Endothelial cell (in vitro differentiated cells): Measurements from ENCODE around the gene CD320. TPM values are rescaled to one million over a fixed set of nuclear protein-coding genes. Genes with fewer than 3 reads are reported as not detected.

Source experiments
- DNase-seq: peaks from one replicate; pipeline ENCODE4 v3.0.0; 2021; ENCODE audit warnings: low spot score
- H3K27ac Mint-ChIP-seq: one replicate; pipeline ENCODE4 v1.8.0; 2021; ENCODE audit warnings: mixed read lengths, inconsistent platforms; ENCODE audit not compliant: unreplicated experiment
- H3K27me3 Mint-ChIP-seq: one replicate; pipeline ENCODE4 v1.8.0; 2021; ENCODE audit warnings: mild to moderate bottlenecking, moderate library complexity, mixed read lengths, inconsistent platforms; ENCODE audit not compliant: unreplicated experiment
- H3K36me3 Mint-ChIP-seq: one replicate; pipeline ENCODE4 v1.8.0; 2021; ENCODE audit warnings: mild to moderate bottlenecking, low read depth, mixed read lengths, inconsistent platforms; ENCODE audit not compliant: unreplicated experiment
- H3K4me1 Mint-ChIP-seq: one replicate; pipeline ENCODE4 v1.8.0; 2021; ENCODE audit warnings: mild to moderate bottlenecking, mixed read lengths, inconsistent platforms; ENCODE audit not compliant: unreplicated experiment
- H3K4me3 Mint-ChIP-seq: one replicate; pipeline ENCODE4 v1.8.0; 2021; ENCODE audit warnings: mild to moderate bottlenecking, mixed read lengths, inconsistent platforms; ENCODE audit not compliant: unreplicated experiment
- H3K9me3 Mint-ChIP-seq: one replicate; pipeline ENCODE4 v1.8.0; 2021; ENCODE audit warnings: mixed read lengths, inconsistent platforms; ENCODE audit not compliant: unreplicated experiment
- CTCF ChIP-seq: fragments of 200-600 bp; sonication (generic); IDR thresholded peaks from one replicate; pipeline ENCODE4 v1.5.0; 2021; ENCODE audit warnings: antibody characterized with exemption; ENCODE audit not compliant: unreplicated experiment
- total RNA-seq: library from RNA; stranded (reverse); fragmentation: NEBNext Ultra II Directional; extraction: Animal tissue kit (Norgen Biotek cat#: 25700); gene quantifications from one replicate; pipeline ENCODE4 v1.2.1, GENCODE V29; 2021; ENCODE audit not compliant: unreplicated experiment

Gene CD320
- total RNA-seq, 1 donor from 2014 or later: 111 TPM

- no peak for DNase-seq
- peaks cover 31% of the 10 kb centered on the region for H3K4me1 Mint-ChIP-seq
- peak overlapping the region; percentile 36 for H3K27ac Mint-ChIP-seq
- H3K9me3 Mint-ChIP-seq: no peaks in the 10 kb centered on the region
- peak overlapping the region; percentile 100 for H3K4me3 Mint-ChIP-seq
- TF ChIP-seq CTCF: no peak
- H3K27me3 Mint-ChIP-seq: peaks cover 19% of the 10 kb centered on the region
- H3K36me3 Mint-ChIP-seq: peaks cover 17% of the 10 kb centered on the region
Measured at GRCh38 chr19:8322638-8322997, 14.5 kb upstream of the CD320 start.

DNA sequence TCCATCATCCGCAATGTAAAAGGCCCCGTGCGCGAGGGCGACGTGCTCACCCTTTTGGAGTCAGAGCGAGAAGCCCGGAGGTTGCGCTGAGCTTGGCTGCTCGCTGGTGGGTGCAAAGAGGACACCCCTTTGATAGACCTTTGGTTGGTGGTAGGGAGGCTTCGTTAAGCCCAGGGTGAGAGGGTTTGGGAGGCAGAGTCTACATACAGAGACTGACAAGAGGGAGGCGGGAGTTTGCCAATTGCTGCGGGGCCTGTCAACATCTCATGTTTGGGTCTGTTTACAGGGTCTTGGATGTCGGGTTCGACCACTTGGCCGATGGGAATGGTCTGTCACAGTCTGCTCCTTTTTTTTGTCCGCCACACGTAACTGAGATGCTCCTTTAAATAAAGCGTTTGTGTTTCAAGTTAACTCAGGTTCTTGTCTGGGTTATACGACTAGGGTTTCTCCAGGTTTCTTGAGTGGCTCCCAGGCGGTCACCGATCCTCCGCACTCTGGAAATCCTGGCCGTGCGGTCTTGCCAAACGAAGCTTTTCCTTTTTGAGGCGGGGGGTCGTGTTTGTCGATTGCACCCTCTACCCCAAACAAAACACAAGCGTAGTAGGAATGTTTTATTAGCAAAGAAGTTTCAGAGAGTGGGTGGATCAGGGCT is 14.0 kb upstream of the CD320 start:
- peak overlapping the region; percentile 100 for H3K4me3 Mint-ChIP-seq
- H3K36me3 Mint-ChIP-seq: peaks cover 16% of the 10 kb centered on the region
- H3K9me3 Mint-ChIP-seq: no peaks in the 10 kb centered on the region
- DNase-seq: no peak
- H3K27me3 Mint-ChIP-seq: peaks cover 19% of the 10 kb centered on the region
- no peak for TF ChIP-seq CTCF
- peak overlapping the region; percentile 100 for H3K27ac Mint-ChIP-seq
- peaks cover 36% of the 10 kb centered on the region for H3K4me1 Mint-ChIP-seq

DNA sequence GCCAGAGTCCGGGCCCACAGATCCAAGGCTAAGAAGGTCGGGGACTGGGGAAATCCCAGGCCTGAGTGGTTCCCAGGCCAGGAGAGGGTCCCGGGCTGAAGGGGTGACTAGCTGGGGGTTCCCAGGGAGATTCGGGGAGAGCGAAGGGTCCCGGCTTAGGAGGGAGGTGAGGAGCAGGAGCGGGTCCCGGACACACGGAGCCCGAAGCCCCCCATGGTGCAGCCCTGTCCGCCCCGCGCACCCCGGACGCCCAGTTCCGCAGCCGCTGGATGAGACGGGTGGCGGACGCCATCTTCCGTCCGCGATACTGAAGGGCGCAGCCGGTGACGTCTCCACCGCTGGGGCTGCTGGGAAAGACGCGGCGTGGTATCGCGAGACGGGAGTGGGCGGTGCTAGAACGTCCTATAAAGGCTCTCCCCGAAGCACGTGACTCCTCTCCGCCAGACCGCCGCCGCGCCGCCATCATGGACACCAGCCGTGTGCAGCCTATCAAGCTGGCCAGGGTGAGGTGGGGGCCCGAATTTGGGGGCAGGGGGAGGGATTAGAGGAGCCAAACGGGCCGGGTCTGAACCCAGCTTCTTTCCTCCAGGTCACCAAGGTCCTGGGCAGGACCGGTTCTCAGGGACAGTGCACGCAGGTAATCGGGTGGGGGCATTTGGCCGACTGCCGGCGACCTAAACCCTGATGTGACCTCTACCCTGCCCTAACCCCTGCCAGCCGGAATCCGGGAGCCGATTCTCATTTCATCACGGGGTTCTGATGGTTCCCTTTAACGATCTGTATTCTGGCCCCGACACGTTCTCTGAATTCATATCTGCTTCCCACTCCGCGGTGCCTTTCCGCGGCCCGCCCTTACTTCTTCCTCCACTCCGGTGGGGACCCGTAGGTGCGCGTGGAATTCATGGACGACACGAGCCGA is 13.2 kb upstream of the CD320 start, which contains the start of the genes NDUFA7 and RPS28:
NDUFA7 (minus strand) TSS at position 309 of the 919 bp plus-strand sequence; CDS start at position 292, 17 bp downstream.
RPS28 (plus strand) TSS at position 430 of the 919 bp plus-strand sequence; CDS start at position 465, 35 bp downstream.
- Mint-ChIP-seq H3K4me3 (peak within 1 kb of the TSS; percentile 100), H3K36me3 (peaks cover 13% of the 10 kb centered on the region), H3K4me1 (peaks cover 38% of the 10 kb centered on the region), H3K27me3 (peaks cover 16% of the 10 kb centered on the region), H3K9me3 (no peaks in the 10 kb centered on the region), H3K27ac (peak within 1 kb of the TSS; percentile 100)
- peak; percentile 96 for DNase-seq
- no peak for TF ChIP-seq CTCF

- Mint-ChIP-seq H3K27ac (peak overlapping the region; percentile 100), H3K27me3 (peaks cover 16% of the 10 kb centered on the region), H3K9me3 (no peaks in the 10 kb centered on the region), H3K4me1 (peaks cover 41% of the 10 kb centered on the region), H3K36me3 (peaks cover 16% of the 10 kb centered on the region), H3K4me3 (peak overlapping the region; percentile 100)
- DNase-seq: peak; percentile 37
- no peak for TF ChIP-seq CTCF
Measured at GRCh38 chr19:8320564-8321066, 12.5 kb upstream of the CD320 start.
